ENCODE measurements around the gene ZNF302. TPM values are rescaled to one million over a fixed set of nuclear protein-coding genes. Genes with fewer than 3 reads are reported as not detected.
"Not testable (repeated sequence)": the region's sequence is repeated elsewhere in the genome, so short reads cannot be mapped to it uniquely, and the experiment has no call there.

Gene ZNF302
- total RNA-seq, 4 donors from 2014 or later, result 14.9 to 43.2 (median 28.2) TPM

GRCh38 chr19:34678085-34678412 lies 571 bp downstream of the ZNF302 start:
- intact Hi-C loops (cut with DNase I; ENCODE audit: low total_unique reads), result loop anchor here (10.0 kb wide), 2 partner anchors 413 to 1503 kb away; no protein-coding TSS in a partner anchor
- DNase-seq (no peak), ATAC-seq (peak in 1 of 2 donors; percentile 5)
- Histone ChIP-seq H3K27me3 (no peaks in the 10 kb centered on the region), H3K9me3 (no peaks in the 10 kb centered on the region), H3K27ac (peak overlapping the region; percentile 92 to 99 (median 98)), H3K4me1 (peaks cover 23 to 52% of the 10 kb centered on the region in 2 donors), H3K4me3 (peak overlapping the region; percentile 76 to 93 (median 90)), H3K36me3 (peaks cover 0 to 43% of the 10 kb centered on the region in 2 donors)
- TF ChIP-seq CTCF (IDR thresholded peaks at IDR 0.05 in 4 of 5, conservative IDR thresholded peaks at IDR 0.05 in 1 of 5), result no peak
- in situ Hi-C loops (cut with MboI; ENCODE audit: low sequenced_read_pairs in 4 of 4), result loop anchor here in 1 of 4 donors (10.0 kb wide), 1 partner anchor 57 kb away; the partner anchor contains the start of gene ZNF181

- intact Hi-C loops (cut with DNase I; ENCODE audit: low total_unique reads), result loop anchor here (10.0 kb wide), 2 partner anchors 414 to 1504 kb away; no protein-coding TSS in a partner anchor
- peaks cover 21 to 48% of the 10 kb centered on the region in 2 donors for H3K4me1 ChIP-seq
- in situ Hi-C loops (cut with MboI; ENCODE audit: low sequenced_read_pairs in 4 of 4), result loop anchor here in 1 of 4 donors (10.0 kb wide), 1 partner anchor 56 kb away; the partner anchor contains the start of gene ZNF181
Measured at GRCh38 chr19:34678421-34678820, 943 bp downstream of the ZNF302 start.

GRCh38 chr19:34681478-34681877 lies 4.0 kb downstream of the ZNF302 start:
- Histone ChIP-seq H3K4me3 (no peak overlapping the region), H3K9me3 (no peaks in the 10 kb centered on the region), H3K27ac (no peak overlapping the region), H3K27me3 (no peaks in the 10 kb centered on the region), H3K4me1 (peaks cover 9 to 29% of the 10 kb centered on the region in 2 donors), H3K36me3 (peaks cover 7 to 76% of the 10 kb centered on the region in 2 donors)
- intact Hi-C loops (cut with DNase I; ENCODE audit: low total_unique reads), result no loop called here
- no peak for DNase-seq
- in situ Hi-C loops (cut with MboI; ENCODE audit: low sequenced_read_pairs in 4 of 4), result no loop called here
- TF ChIP-seq POLR2A (IDR thresholded peaks at IDR 0.05), result no peak
- TF ChIP-seq CTCF (IDR thresholded peaks at IDR 0.05 in 4 of 5, conservative IDR thresholded peaks at IDR 0.05 in 1 of 5), result no peak
- no peak for ATAC-seq

More at GRCh38 chr19:34678421-34678820, 943 bp downstream of the ZNF302 start:
- H3K9me3 ChIP-seq, result no peaks in the 10 kb centered on the region
- H3K4me3 ChIP-seq, result peak overlapping the region; percentile 76 to 93 (median 90)
- no peak for TF ChIP-seq CTCF (IDR thresholded peaks at IDR 0.05 in 4 of 5, conservative IDR thresholded peaks at IDR 0.05 in 1 of 5)
- TF ChIP-seq POLR2A (IDR thresholded peaks at IDR 0.05), result no peak
- DNase-seq (no peak), ATAC-seq (no peak)
- no peaks in the 10 kb centered on the region for H3K27me3 ChIP-seq
- peak overlapping the region; percentile 92 to 99 (median 98) for H3K27ac ChIP-seq
- H3K36me3 ChIP-seq, result peaks cover 0 to 47% of the 10 kb centered on the region in 2 donors

GRCh38 chr19:34685266-34685665 lies 7.8 kb downstream of the ZNF302 start:
- H3K27me3 ChIP-seq; H3K4me1 ChIP-seq; in situ Hi-C loops (cut with MboI; ENCODE audit: low sequenced_read_pairs in 4 of 4); H3K4me3 ChIP-seq; intact Hi-C loops (cut with DNase I; ENCODE audit: low total_unique reads); ATAC-seq; H3K9me3 ChIP-seq; DNase-seq; H3K27ac ChIP-seq: not testable (repeated sequence)
- H3K36me3 ChIP-seq, result peaks cover 7 to 61% of the 10 kb centered on the region in 2 donors

GRCh38 chr19:34686455-34686854 lies 9.0 kb downstream of the ZNF302 start:
- H3K36me3 ChIP-seq, result peaks cover 7 to 50% of the 10 kb centered on the region in 2 donors
- intact Hi-C loops (cut with DNase I; ENCODE audit: low total_unique reads) (no loop called here), in situ Hi-C loops (cut with MboI; ENCODE audit: low sequenced_read_pairs in 4 of 4) (no loop called here)
- H3K4me3 ChIP-seq, result no peak overlapping the region
- H3K27ac ChIP-seq, result no peak overlapping the region
- TF ChIP-seq POLR2A (IDR thresholded peaks at IDR 0.05), result no peak
- no peaks in the 10 kb centered on the region for H3K27me3 ChIP-seq
- H3K4me1 ChIP-seq, result no peaks in the 10 kb centered on the region
- ATAC-seq (no peak), DNase-seq (no peak)
- H3K9me3 ChIP-seq, result no peaks in the 10 kb centered on the region

GRCh38 chr19:34687348-34687747 lies 9.9 kb downstream of the ZNF302 start:
- in situ Hi-C loops (cut with MboI; ENCODE audit: low sequenced_read_pairs in 4 of 4), result no loop called here
- no peak overlapping the region for H3K4me3 ChIP-seq
- no peaks in the 10 kb centered on the region for H3K27me3 ChIP-seq
- DNase-seq (no peak), ATAC-seq (no peak)
- H3K36me3 ChIP-seq, result peaks cover 7 to 41% of the 10 kb centered on the region in 2 donors
- TF ChIP-seq CTCF (IDR thresholded peaks at IDR 0.05 in 4 of 5, conservative IDR thresholded peaks at IDR 0.05 in 1 of 5) (no peak), POLR2A (IDR thresholded peaks at IDR 0.05) (no peak)
- no peaks in the 10 kb centered on the region for H3K9me3 ChIP-seq
- intact Hi-C loops (cut with DNase I; ENCODE audit: low total_unique reads), result no loop called here
- no peak overlapping the region for H3K27ac ChIP-seq
- no peaks in the 10 kb centered on the region for H3K4me1 ChIP-seq
